AG04449 (cell line): ENCODE results near the gene LCOR.

ENCODE experiments used
- CTCF ChIA-PET: fragments of 350-600 bp; formaldehyde crosslinking; extraction: SDS; loops from one replicate; lab custom pipeline; 2021; ENCODE audit warnings: antibody characterized with exemption; lab: Yijun Ruan, JAX
- POLR2A ChIA-PET: fragments of 400-600, 350-600 bp; formaldehyde crosslinking; extraction: SDS; loops from one replicate; lab custom pipeline; 2020; ENCODE audit warnings: antibody characterized with exemption, inconsistent platforms; lab: Yijun Ruan, JAX
- DNase-seq: peaks from one replicate; pipeline ENCODE4 v3.0.0-alpha.2; 2010; ENCODE audit warnings: low read depth, low spot score
- H3K4me3 ChIP-seq: 2 replicates; pipeline ENCODE4 v1.5.1; 2011; ENCODE audit warnings: low read depth, mild to moderate bottlenecking, control low read depth, low read length
- CTCF ChIP-seq: IDR thresholded peaks from one replicate; pipeline ENCODE4 v1.5.1; 2011; ENCODE audit warnings: mild to moderate bottlenecking, moderate library complexity, low read length, control low read depth, inconsistent platforms; ENCODE audit not compliant: insufficient read depth; ENCODE audit errors: missing control alignments

LCOR gene

DNA sequence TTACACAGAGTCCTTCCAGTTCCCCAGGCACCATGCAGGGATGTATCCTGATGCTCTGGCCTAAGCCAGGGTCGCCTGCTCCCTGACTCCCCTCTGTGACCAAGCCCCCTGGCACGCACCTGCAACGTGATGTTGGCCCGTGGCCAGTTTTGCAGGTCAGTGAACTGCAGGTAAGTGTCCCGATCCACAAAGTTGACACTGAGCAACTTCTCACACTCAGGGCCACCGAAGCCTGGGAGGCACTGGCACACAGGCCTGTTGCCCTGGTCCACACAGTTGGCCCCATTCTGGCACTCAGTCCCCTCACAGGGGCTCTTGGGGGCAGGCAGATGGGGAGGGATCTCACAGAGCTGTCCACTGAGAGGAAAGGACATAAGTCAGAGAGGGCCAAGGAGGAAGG is 174.3 kb downstream of the LCOR start:
- ChIA-PET POLR2A (no interaction called here), CTCF (no interaction called here)
- no peak for DNase-seq
- no peak overlapping the region for H3K4me3 ChIP-seq
- TF ChIP-seq CTCF, result no peak

GRCh38 chr10:97007417-97007816 is 175.3 kb downstream of the LCOR start:
- DNase-seq, result no peak
- POLR2A ChIA-PET, result no interaction called here

GRCh38 chr10:97010695-97011206 is 178.7 kb downstream of the LCOR start:
- no peak for TF ChIP-seq CTCF
- H3K4me3 ChIP-seq, result no peak overlapping the region
- ChIA-PET CTCF (interaction anchor here (1.0 kb wide), 1 partner anchor 13 kb away, joined by 3 read pairs; no protein-coding TSS in a partner anchor), POLR2A (no interaction called here)
- no peak for DNase-seq

More at GRCh38 chr10:97007417-97007816, 175.3 kb downstream of the LCOR start:
- H3K4me3 ChIP-seq, result no peak overlapping the region
- no peak for TF ChIP-seq CTCF
- CTCF ChIA-PET, result interaction anchor here (0.6 kb wide), 1 partner anchor 228 kb away, joined by 4 read pairs; no protein-coding TSS in a partner anchor

GRCh38 chr10:97011397-97011796 is 179.3 kb downstream of the LCOR start:
- POLR2A ChIA-PET, result no interaction called here
- CTCF ChIA-PET, result interaction anchor here (1.0 to 2.8 kb wide), 2 partner anchors 13 to 26 kb away, joined by 3 to 13 read pairs; no protein-coding TSS in a partner anchor
- TF ChIP-seq CTCF, result no peak
- no peak overlapping the region for H3K4me3 ChIP-seq
- DNase-seq, result no peak

DNA sequence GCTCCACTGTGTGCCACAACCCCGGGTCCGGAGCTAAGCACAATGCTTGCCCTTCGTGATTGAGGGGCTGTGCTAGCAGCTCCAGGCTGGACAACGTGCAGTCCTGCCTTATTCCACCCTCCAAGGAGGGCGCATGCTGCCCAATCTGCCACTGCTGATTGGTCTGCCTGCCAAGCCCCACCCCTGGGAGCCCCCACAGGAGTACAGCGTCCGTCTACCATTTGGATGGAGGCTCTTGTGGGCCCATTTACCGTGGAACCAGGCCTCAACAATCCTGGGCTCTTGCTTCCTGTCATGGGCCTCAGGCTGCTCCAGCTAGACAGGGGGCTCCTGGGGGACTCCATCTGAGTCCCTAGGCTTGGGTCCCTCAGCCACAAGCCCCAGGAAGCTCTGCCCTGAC is 180.4 kb downstream of the LCOR start:
- TF ChIP-seq CTCF, result no peak
- DNase-seq, result no peak
- ChIA-PET POLR2A (no interaction called here), CTCF (interaction anchor here (0.7 to 2.8 kb wide), 2 partner anchors 13 to 24 kb away, joined by 3 to 13 read pairs; no protein-coding TSS in a partner anchor)
- no peak overlapping the region for H3K4me3 ChIP-seq

- no peak overlapping the region for H3K4me3 ChIP-seq
- DNase-seq, result no peak
- POLR2A ChIA-PET, result no interaction called here
- CTCF ChIA-PET, result interaction anchor here (1.0 to 2.8 kb wide), 2 partner anchors 12 to 23 kb away, joined by 5 to 13 read pairs; no protein-coding TSS in a partner anchor
- TF ChIP-seq CTCF, result no peak
These were observed 181.5 kb downstream of the LCOR start for GRCh38 chr10:97013568-97013967.
